ENCODE measurements around the gene LYPD6B. TPM values are rescaled to one million over a fixed set of nuclear protein-coding genes. Genes with fewer than 3 reads are reported as not detected.

The LYPD6B gene
- total RNA-seq, 1 donor from 2014 or later: 23.7 TPM

DNA sequence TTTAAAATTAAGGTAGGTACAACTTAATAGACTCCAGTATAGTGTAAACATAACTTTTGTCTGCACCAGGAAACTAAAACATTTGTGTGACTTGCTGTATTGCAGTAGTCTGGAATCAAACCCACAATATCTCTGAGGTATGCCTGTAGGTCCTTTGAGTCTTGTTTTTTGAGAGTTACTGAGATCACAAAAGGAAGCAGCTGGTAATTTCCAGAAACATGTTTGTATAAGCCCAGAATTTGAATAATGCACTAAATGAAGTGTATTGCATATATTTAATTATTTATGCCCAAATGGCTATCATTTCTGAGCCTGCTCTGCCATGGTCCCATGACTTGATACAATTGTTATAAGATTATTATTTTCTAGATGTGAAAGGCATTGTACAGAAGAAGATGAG is 148.6 kb downstream of the LYPD6B start:
- Mint-ChIP-seq H3K4me3 (no peak overlapping the region), H3K27me3 (no peaks in the 10 kb centered on the region), H3K36me3 (peaks cover 7% of the 10 kb centered on the region), H3K27ac (no peak overlapping the region), H3K9me3 (no peaks in the 10 kb centered on the region), H3K4me1 (ENCODE audit: unreplicated experiment) (peaks cover 19% of the 10 kb centered on the region)
- DNase-seq (ENCODE audit: extremely low spot score, unreplicated experiment): no peak
- TF ChIP-seq, protein P1, sequence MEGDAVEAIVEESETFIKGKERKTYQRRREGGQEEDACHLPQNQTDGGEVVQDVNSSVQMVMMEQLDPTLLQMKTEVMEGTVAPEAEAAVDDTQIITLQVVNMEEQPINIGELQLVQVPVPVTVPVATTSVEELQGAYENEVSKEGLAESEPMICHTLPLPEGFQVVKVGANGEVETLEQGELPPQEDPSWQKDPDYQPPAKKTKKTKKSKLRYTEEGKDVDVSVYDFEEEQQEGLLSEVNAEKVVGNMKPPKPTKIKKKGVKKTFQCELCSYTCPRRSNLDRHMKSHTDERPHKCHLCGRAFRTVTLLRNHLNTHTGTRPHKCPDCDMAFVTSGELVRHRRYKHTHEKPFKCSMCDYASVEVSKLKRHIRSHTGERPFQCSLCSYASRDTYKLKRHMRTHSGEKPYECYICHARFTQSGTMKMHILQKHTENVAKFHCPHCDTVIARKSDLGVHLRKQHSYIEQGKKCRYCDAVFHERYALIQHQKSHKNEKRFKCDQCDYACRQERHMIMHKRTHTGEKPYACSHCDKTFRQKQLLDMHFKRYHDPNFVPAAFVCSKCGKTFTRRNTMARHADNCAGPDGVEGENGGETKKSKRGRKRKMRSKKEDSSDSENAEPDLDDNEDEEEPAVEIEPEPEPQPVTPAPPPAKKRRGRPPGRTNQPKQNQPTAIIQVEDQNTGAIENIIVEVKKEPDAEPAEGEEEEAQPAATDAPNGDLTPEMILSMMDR (conservative IDR thresholded peaks at IDR 0.05): no peak

DNA sequence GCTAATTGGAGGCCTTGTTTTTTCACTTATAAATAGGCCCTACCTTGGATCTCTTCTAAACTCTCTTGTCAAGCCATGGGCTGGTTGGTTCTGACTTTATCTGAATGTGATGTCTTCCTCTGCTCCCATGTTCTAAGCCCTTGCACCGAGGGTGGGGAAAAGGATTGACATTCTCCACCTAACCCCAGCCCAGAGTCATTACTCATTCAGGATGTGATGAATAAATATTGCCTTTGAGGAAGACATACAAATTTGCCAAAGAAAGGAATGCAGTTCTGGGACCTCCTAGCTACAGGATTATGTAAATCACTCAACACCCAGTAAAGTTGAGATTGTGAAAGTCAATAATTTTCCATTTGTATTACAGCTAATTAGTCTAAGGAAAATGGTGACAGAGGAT is 149.8 kb downstream of the LYPD6B start:
- H3K4me3 Mint-ChIP-seq: no peak overlapping the region

DNA sequence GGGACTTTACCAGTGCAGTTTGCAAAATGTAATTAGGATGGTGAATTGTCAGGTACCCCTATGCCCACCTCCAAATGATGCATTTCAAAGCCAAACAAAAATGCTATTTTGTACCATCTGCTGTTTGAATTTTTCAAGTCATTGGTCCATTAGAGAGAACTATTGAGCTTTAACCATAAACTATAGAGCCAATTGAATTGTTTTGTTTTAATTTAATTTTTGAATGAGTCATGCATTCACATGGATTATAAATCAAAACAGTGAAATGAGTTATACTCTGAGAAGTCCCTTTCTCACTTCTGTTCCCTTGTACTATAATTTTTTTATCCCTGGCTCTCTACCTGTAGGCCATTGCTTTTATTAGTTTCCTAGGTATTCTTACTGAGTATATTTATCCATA is 151.3 kb downstream of the LYPD6B start:
- TF ChIP-seq, protein P1 (conservative IDR thresholded peaks at IDR 0.05): no peak
- Mint-ChIP-seq H3K9me3 (no peaks in the 10 kb centered on the region), H3K4me3 (no peak overlapping the region), H3K27me3 (no peaks in the 10 kb centered on the region), H3K36me3 (peaks cover 7% of the 10 kb centered on the region), H3K27ac (no peak overlapping the region), H3K4me1 (ENCODE audit: unreplicated experiment) (peaks cover 17% of the 10 kb centered on the region)
- DNase-seq (ENCODE audit: extremely low spot score, unreplicated experiment): no peak

More for the DNA sequence above, 149.8 kb downstream of the LYPD6B start:
- peaks cover 24% of the 10 kb centered on the region for H3K4me1 Mint-ChIP-seq (ENCODE audit: unreplicated experiment)
- H3K36me3 Mint-ChIP-seq: peaks cover 7% of the 10 kb centered on the region
- TF ChIP-seq, protein P1 (conservative IDR thresholded peaks at IDR 0.05): no peak
- H3K9me3 Mint-ChIP-seq: no peaks in the 10 kb centered on the region
- H3K27me3 Mint-ChIP-seq: no peaks in the 10 kb centered on the region
- H3K27ac Mint-ChIP-seq: no peak overlapping the region
- DNase-seq (ENCODE audit: extremely low spot score, unreplicated experiment): no peak

DNA sequence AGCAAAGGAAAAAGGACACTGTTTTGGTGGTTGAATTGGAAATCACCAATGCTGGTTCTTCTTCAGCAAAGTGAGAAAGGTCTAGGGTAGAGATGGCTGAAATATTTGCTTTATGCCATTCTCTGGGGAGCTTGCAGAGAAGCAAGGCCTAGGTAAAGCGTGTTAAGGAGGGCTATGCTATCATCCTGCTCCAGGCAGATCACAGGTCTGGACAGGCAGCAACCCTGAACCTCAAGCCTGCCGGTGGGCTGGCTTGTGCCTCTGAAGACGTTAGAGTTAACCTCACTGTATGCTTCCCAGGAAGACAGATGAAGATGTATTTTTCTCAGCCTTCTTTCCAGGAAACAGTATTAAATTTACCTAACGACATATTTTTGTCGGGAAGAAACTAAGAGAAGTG is 153.4 kb downstream of the LYPD6B start:
- H3K36me3 Mint-ChIP-seq: peaks cover 4% of the 10 kb centered on the region
- DNase-seq (ENCODE audit: extremely low spot score, unreplicated experiment): no peak
- H3K9me3 Mint-ChIP-seq: no peaks in the 10 kb centered on the region
- H3K4me1 Mint-ChIP-seq (ENCODE audit: unreplicated experiment): peaks cover 11% of the 10 kb centered on the region
- TF ChIP-seq, protein P1 (conservative IDR thresholded peaks at IDR 0.05): no peak
- H3K27ac Mint-ChIP-seq: no peak overlapping the region
- no peak overlapping the region for H3K4me3 Mint-ChIP-seq
- H3K27me3 Mint-ChIP-seq: no peaks in the 10 kb centered on the region

DNA sequence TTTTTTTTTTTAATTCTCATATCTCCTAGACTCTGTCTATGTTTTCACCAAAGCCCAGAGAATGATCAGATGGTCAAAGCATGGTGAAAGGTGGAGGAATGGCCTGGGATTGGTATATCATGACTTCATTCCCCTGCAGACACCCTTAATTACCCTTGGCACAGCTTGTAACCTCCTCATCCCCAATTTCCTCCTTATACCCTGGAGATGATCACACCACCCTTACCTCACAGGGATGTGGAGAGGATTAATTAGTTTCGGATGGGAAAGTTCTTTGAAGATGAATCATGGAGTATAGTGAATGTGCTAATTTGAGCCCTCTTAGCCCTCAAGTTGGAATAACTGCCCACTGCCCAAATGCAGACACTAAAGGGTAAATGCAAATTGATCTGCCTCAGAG is 153.9 kb downstream of the LYPD6B start:
- Mint-ChIP-seq H3K4me3 (no peak overlapping the region), H3K36me3 (peaks cover 2% of the 10 kb centered on the region), H3K27ac (no peak overlapping the region), H3K27me3 (no peaks in the 10 kb centered on the region), H3K9me3 (no peaks in the 10 kb centered on the region), H3K4me1 (ENCODE audit: unreplicated experiment) (peaks cover 11% of the 10 kb centered on the region)
- DNase-seq (ENCODE audit: extremely low spot score, unreplicated experiment): no peak
- TF ChIP-seq, protein P1 (conservative IDR thresholded peaks at IDR 0.05): no peak

DNA sequence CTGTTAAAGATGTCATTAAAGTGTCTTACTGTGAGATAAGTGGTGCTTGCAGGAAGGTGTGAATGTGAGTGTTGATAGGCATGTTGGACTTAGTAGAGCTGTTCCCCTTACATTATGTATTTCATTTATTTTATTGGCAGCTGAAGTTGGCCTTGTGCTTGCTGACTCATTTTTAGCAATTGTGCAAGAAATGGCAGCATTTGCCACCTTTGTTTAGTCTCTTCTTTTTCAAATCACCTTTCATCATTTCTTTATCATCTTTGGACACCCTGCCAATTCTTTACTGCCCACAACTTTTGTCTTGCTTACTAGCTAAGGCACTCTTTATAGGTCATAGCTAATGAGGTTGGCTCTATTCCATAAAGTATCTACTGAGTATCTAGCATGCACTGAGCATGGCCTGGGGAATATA is 161.6 kb downstream of the LYPD6B start:
- Mint-ChIP-seq H3K27me3 (no peaks in the 10 kb centered on the region), H3K27ac (no peak overlapping the region), H3K36me3 (no peaks in the 10 kb centered on the region), H3K4me3 (no peak overlapping the region), H3K9me3 (no peaks in the 10 kb centered on the region), H3K4me1 (ENCODE audit: unreplicated experiment) (peaks cover 7% of the 10 kb centered on the region)
- TF ChIP-seq, protein P1 (conservative IDR thresholded peaks at IDR 0.05): no peak
- DNase-seq (ENCODE audit: extremely low spot score, unreplicated experiment): no peak
